ENCODE results near the gene CRCP. TPM values are rescaled to one million over a fixed set of nuclear protein-coding genes. Genes with fewer than 3 reads are reported as not detected.

The CRCP gene
- polyA plus RNA-seq, 2 of the 4 experiments (the other 2 are of a cell fraction) = 33.1 to 40.3 TPM

DNA sequence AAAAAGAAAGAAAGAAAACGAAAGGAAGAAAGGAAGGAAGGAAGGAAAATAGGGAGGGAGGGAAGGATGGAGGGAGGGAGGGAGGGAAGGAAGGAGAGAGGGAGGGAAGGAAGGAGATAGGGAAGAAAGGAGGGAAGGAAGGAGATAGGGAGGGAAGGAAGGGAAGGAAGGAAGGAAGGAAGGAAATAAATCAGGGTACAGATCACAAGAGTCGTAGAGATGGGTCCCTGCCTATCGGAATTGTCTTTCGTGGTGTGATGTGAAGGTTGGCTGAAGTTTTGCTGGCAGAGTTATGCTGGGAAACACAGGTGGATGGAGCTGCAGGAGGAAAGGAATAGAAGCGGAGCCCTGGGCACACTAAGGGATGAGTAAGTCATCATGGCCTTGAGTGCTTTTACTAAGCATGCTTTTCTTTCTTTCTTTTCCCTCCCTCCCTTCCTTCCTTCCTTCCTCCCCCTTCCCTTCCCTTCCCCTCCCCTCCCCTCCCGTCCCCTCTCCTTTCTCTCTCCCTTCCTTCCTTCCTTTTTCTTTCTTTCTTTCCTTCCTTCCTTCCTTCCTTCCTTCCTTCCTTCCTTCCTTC is 78.6 kb downstream of the CRCP start:
- TF ChIP-seq EHMT2 (IDR thresholded peaks at IDR 0.05; ENCODE audit: low read depth) (no peak), NPAS2 (CRISPR knock-in tag; IDR thresholded peaks at IDR 0.05; ENCODE audit: borderline replicate concordance) (no peak), CEBPB (IDR thresholded peaks at IDR 0.05) (no peak), JUN (IDR thresholded peaks at IDR 0.05) (no peak), RFX5 (IDR thresholded peaks at IDR 0.05) (no peak), CHD2 (IDR thresholded peaks at IDR 0.05; ENCODE audit: low read length, partially characterized antibody) (no peak), FOSB (CRISPR knock-in tag; IDR thresholded peaks at IDR 0.05) (no peak), SREBF2 (IDR thresholded peaks at IDR 0.05) (no peak), USF2 (IDR thresholded peaks at IDR 0.05) (no peak), TP53 (CRISPR knock-in tag; IDR thresholded peaks at IDR 0.05) (no peak), HOXA7 (CRISPR knock-in tag; IDR thresholded peaks at IDR 0.05) (no peak), GATA3 (IDR thresholded peaks at IDR 0.05; ENCODE audit: borderline replicate concordance) (no peak), RAD21 (conservative IDR thresholded peaks at IDR 0.05 in 1 of 2, IDR thresholded peaks at IDR 0.05 in 1 of 2) (no peak), TFCP2L1 (CRISPR knock-in tag; IDR thresholded peaks at IDR 0.05) (no peak)
- no peak overlapping the region for H3K4me3 ChIP-seq
- no peak; a peak in 1 of 6 replicates for ATAC-seq
- DNase-seq (ENCODE audit: low read depth in 1 of 2, low spot score in 1 of 2) = no peak
- ChIA-PET POLR2A (no interaction called here), CTCF (interaction anchor here (0.6 to 1.5 kb wide), 2 partner anchors 12 to 111 kb away, joined by 4 to 5 read pairs; partner anchors contain the start of gene TPST1)
- H3K4me1 ChIP-seq = no peaks in the 10 kb centered on the region
- no peak for FAIRE-seq
- H3K4me2 ChIP-seq = no peak overlapping the region
- H3K9me3 ChIP-seq = no peaks in the 10 kb centered on the region
- H3K27ac ChIP-seq = no peak overlapping the region
- WGBS (ENCODE audit: missing lambda C conversion rate) = 62% methylated on average over 5 of the region's 6 CpGs

- Histone ChIP-seq H3K9me3 (no peaks in the 10 kb centered on the region), H3K4me3 (no peak overlapping the region), H3K4me1 (no peaks in the 10 kb centered on the region), H3K27ac (no peak overlapping the region), H3K4me2 (no peak overlapping the region)
- DNase-seq (ENCODE audit: low read depth in 1 of 2, low spot score in 1 of 2) (no peak), ATAC-seq (peak; percentile 31 to 37; a peak in 2 of 6 replicates), FAIRE-seq (no peak)
- CTCF ChIA-PET = interaction anchor here (1.2 to 1.4 kb wide), 2 partner anchors 10 to 12 kb away, joined by 3 read pairs; no protein-coding TSS in a partner anchor
- TF ChIP-seq RFX5 (IDR thresholded peaks at IDR 0.05) = no peak
- TF ChIP-seq ESRRA (IDR thresholded peaks at IDR 0.05; ENCODE audit: borderline replicate concordance, low read length) = no peak
- no peak for TF ChIP-seq HOXB5 (CRISPR knock-in tag; IDR thresholded peaks at IDR 0.05)
- no peak for TF ChIP-seq NFE2L2 (conservative IDR thresholded peaks at IDR 0.05; ENCODE audit: low read length)
- TF ChIP-seq TFCP2L1 (CRISPR knock-in tag; IDR thresholded peaks at IDR 0.05) = no peak
- no peak for TF ChIP-seq HEYL (CRISPR knock-in tag; IDR thresholded peaks at IDR 0.05)
- no peak for TF ChIP-seq USF2 (IDR thresholded peaks at IDR 0.05)
- no peak for TF ChIP-seq HMGXB4 (CRISPR knock-in tag; IDR thresholded peaks at IDR 0.05; ENCODE audit: borderline replicate concordance)
- TF ChIP-seq SMC3 (IDR thresholded peaks at IDR 0.05) = no peak
- no peak for TF ChIP-seq RAD21 (conservative IDR thresholded peaks at IDR 0.05 in 1 of 2, IDR thresholded peaks at IDR 0.05 in 1 of 2)
- TF ChIP-seq HOXA7 (CRISPR knock-in tag; IDR thresholded peaks at IDR 0.05) = no peak
- no peak for TF ChIP-seq EHF (CRISPR knock-in tag; IDR thresholded peaks at IDR 0.05)
- no peak for TF ChIP-seq KDM5A (IDR thresholded peaks at IDR 0.05)
- TF ChIP-seq, protein P1, sequence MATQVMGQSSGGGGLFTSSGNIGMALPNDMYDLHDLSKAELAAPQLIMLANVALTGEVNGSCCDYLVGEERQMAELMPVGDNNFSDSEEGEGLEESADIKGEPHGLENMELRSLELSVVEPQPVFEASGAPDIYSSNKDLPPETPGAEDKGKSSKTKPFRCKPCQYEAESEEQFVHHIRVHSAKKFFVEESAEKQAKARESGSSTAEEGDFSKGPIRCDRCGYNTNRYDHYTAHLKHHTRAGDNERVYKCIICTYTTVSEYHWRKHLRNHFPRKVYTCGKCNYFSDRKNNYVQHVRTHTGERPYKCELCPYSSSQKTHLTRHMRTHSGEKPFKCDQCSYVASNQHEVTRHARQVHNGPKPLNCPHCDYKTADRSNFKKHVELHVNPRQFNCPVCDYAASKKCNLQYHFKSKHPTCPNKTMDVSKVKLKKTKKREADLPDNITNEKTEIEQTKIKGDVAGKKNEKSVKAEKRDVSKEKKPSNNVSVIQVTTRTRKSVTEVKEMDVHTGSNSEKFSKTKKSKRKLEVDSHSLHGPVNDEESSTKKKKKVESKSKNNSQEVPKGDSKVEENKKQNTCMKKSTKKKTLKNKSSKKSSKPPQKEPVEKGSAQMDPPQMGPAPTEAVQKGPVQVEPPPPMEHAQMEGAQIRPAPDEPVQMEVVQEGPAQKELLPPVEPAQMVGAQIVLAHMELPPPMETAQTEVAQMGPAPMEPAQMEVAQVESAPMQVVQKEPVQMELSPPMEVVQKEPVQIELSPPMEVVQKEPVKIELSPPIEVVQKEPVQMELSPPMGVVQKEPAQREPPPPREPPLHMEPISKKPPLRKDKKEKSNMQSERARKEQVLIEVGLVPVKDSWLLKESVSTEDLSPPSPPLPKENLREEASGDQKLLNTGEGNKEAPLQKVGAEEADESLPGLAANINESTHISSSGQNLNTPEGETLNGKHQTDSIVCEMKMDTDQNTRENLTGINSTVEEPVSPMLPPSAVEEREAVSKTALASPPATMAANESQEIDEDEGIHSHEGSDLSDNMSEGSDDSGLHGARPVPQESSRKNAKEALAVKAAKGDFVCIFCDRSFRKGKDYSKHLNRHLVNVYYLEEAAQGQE (IDR thresholded peaks at IDR 0.05) = no peak
- TF ChIP-seq ELK1 (IDR thresholded peaks at IDR 0.05; ENCODE audit: low read depth, low read length) = no peak
- 44% methylated on average over 2 of the region's 2 CpGs for WGBS (ENCODE audit: missing lambda C conversion rate)
- POLR2A ChIA-PET = no interaction called here
These were observed 83.8 kb downstream of the CRCP start for GRCh38 chr7:66198469-66198868.

All from A549 (cell line).